Measurements from ENCODE around the gene HOXB5.

HOXB5 gene

GRCh38 chr17:48641541-48642058 is 48.0 kb upstream of the HOXB5 start:
- Histone ChIP-seq H3K79me1 (ENCODE audit: low read depth, low read length) (no peaks in the 10 kb centered on the region), H2AFZ (ENCODE audit: low read length) (no peak overlapping the region), H3K9me3 (replicated peaks in 1 of 2; ENCODE audit: control insufficient read depth in 2 of 2, insufficient read depth in 1 of 2, low read depth in 1 of 2, low read length in 2 of 2) (peaks cover 2 to 3% of the 10 kb centered on the region in 2 donors), H2BK5ac (ENCODE audit: low read length) (no peak overlapping the region), H4K8ac (ENCODE audit: low read depth, low read length) (no peak overlapping the region), H2AK5ac (ENCODE audit: low read depth, low read length) (no peak overlapping the region), H2BK120ac (ENCODE audit: low read depth, low read length) (no peak overlapping the region), H3K27ac (replicated peaks; ENCODE audit: low read length) (no peak overlapping the region), H3K14ac (ENCODE audit: low read length) (no peak overlapping the region), H3K4me2 (ENCODE audit: insufficient read depth, low read length, poor library complexity, severe bottlenecking) (no peak overlapping the region), H3K4me3 (ENCODE audit: low read length in 2 of 2) (no peak overlapping the region), H3K9ac (ENCODE audit: low read depth, low read length, poor library complexity) (no peak overlapping the region), H3K4me1 (ENCODE audit: control insufficient read depth in 2 of 2, insufficient read depth in 1 of 2, low read depth in 1 of 2, low read length in 2 of 2) (no peaks in the 10 kb centered on the region), H3K36me3 (replicated peaks in 1 of 2; ENCODE audit: control insufficient read depth in 2 of 2, insufficient read depth in 2 of 2, low read length in 2 of 2) (no peaks in the 10 kb centered on the region), H2BK12ac (ENCODE audit: low read length) (no peak overlapping the region), H3K18ac (ENCODE audit: low read length) (no peak overlapping the region), H3K23ac (ENCODE audit: low read depth, low read length, poor library complexity) (no peak overlapping the region), H3K4ac (ENCODE audit: low read length) (no peak overlapping the region), H2BK15ac (ENCODE audit: low read length) (no peak overlapping the region), H3K27me3 (ENCODE audit: control insufficient read depth in 3 of 3, insufficient read depth in 3 of 3, low read depth in 1 of 3, low read length in 3 of 3) (peaks cover 57 to 100% (median 100%) of the 10 kb centered on the region in 3 experiments), H4K91ac (ENCODE audit: low read depth, low read length, poor library complexity) (no peak overlapping the region)
- no peak for DNase-seq (ENCODE audit: low spot score)
- WGBS, 2 donors (ENCODE audit: extremely low coverage in 2 of 2, insufficient read length in 2 of 2, insufficient replicate concordance in 1 of 2), result no CpG with 5 or more reads among the region's 29 CpGs

- WGBS, 2 donors (ENCODE audit: extremely low coverage in 2 of 2, insufficient read length in 2 of 2, insufficient replicate concordance in 1 of 2), result no CpG with 5 or more reads among the region's 1 CpG
- peaks cover 2 to 3% of the 10 kb centered on the region in 2 donors for H3K9me3 ChIP-seq (replicated peaks in 1 of 2; ENCODE audit: control insufficient read depth in 2 of 2, insufficient read depth in 1 of 2, low read depth in 1 of 2, low read length in 2 of 2)
- DNase-seq (ENCODE audit: low spot score), result no peak
Observed at GRCh38 chr17:48640858-48641180, 47.2 kb upstream of the HOXB5 start.

GRCh38 chr17:48639982-48640857 is 46.6 kb upstream of the HOXB5 start:
- Histone ChIP-seq H3K27ac (replicated peaks; ENCODE audit: low read length) (no peak overlapping the region), H4K91ac (ENCODE audit: low read depth, low read length, poor library complexity) (no peak overlapping the region), H3K4me2 (ENCODE audit: insufficient read depth, low read length, poor library complexity, severe bottlenecking) (no peak overlapping the region), H3K18ac (ENCODE audit: low read length) (no peak overlapping the region), H3K9ac (ENCODE audit: low read depth, low read length, poor library complexity) (no peak overlapping the region), H2BK12ac (ENCODE audit: low read length) (no peak overlapping the region), H3K9me3 (replicated peaks in 1 of 2; ENCODE audit: control insufficient read depth in 2 of 2, insufficient read depth in 1 of 2, low read depth in 1 of 2, low read length in 2 of 2) (peaks cover 2 to 3% of the 10 kb centered on the region in 2 donors), H3K79me1 (ENCODE audit: low read depth, low read length) (no peaks in the 10 kb centered on the region), H2BK15ac (ENCODE audit: low read length) (no peak overlapping the region), H3K14ac (ENCODE audit: low read length) (no peak overlapping the region), H2BK120ac (ENCODE audit: low read depth, low read length) (no peak overlapping the region), H3K23ac (ENCODE audit: low read depth, low read length, poor library complexity) (no peak overlapping the region), H3K36me3 (replicated peaks in 1 of 2; ENCODE audit: control insufficient read depth in 2 of 2, insufficient read depth in 2 of 2, low read length in 2 of 2) (no peaks in the 10 kb centered on the region), H4K8ac (ENCODE audit: low read depth, low read length) (no peak overlapping the region), H3K4me3 (ENCODE audit: low read length in 2 of 2) (no peak overlapping the region), H3K27me3 (ENCODE audit: control insufficient read depth in 3 of 3, insufficient read depth in 3 of 3, low read depth in 1 of 3, low read length in 3 of 3) (peaks cover 53 to 100% (median 98%) of the 10 kb centered on the region in 3 experiments), H2AFZ (ENCODE audit: low read length) (no peak overlapping the region), H3K4ac (ENCODE audit: low read length) (no peak overlapping the region), H3K4me1 (ENCODE audit: control insufficient read depth in 2 of 2, insufficient read depth in 1 of 2, low read depth in 1 of 2, low read length in 2 of 2) (no peaks in the 10 kb centered on the region), H2BK5ac (ENCODE audit: low read length) (no peak overlapping the region), H2AK5ac (ENCODE audit: low read depth, low read length) (no peak overlapping the region)
- DNase-seq (ENCODE audit: low spot score), result no peak
- no CpG with 5 or more reads among the region's 6 CpGs for WGBS, 2 donors (ENCODE audit: extremely low coverage in 2 of 2, insufficient read length in 2 of 2, insufficient replicate concordance in 1 of 2)

More at GRCh38 chr17:48640858-48641180, 47.2 kb upstream of the HOXB5 start:
- H3K36me3 ChIP-seq (replicated peaks in 1 of 2; ENCODE audit: control insufficient read depth in 2 of 2, insufficient read depth in 2 of 2, low read length in 2 of 2), result no peaks in the 10 kb centered on the region
- no peak overlapping the region for H3K9ac ChIP-seq (ENCODE audit: low read depth, low read length, poor library complexity)
- no peak overlapping the region for H3K14ac ChIP-seq (ENCODE audit: low read length)
- H2BK12ac ChIP-seq (ENCODE audit: low read length), result no peak overlapping the region
- H2BK5ac ChIP-seq (ENCODE audit: low read length), result no peak overlapping the region
- H2BK15ac ChIP-seq (ENCODE audit: low read length), result no peak overlapping the region
- H3K4ac ChIP-seq (ENCODE audit: low read length), result no peak overlapping the region
- no peak overlapping the region for H3K23ac ChIP-seq (ENCODE audit: low read depth, low read length, poor library complexity)
- H3K27me3 ChIP-seq (ENCODE audit: control insufficient read depth in 3 of 3, insufficient read depth in 3 of 3, low read depth in 1 of 3, low read length in 3 of 3), result peaks cover 53 to 100% (median 98%) of the 10 kb centered on the region in 3 experiments
- H3K18ac ChIP-seq (ENCODE audit: low read length), result no peak overlapping the region
- H3K27ac ChIP-seq (replicated peaks; ENCODE audit: low read length), result no peak overlapping the region
- no peak overlapping the region for H3K4me2 ChIP-seq (ENCODE audit: insufficient read depth, low read length, poor library complexity, severe bottlenecking)
- no peak overlapping the region for H3K4me3 ChIP-seq (ENCODE audit: low read length in 2 of 2)
- no peaks in the 10 kb centered on the region for H3K79me1 ChIP-seq (ENCODE audit: low read depth, low read length)
- H2BK120ac ChIP-seq (ENCODE audit: low read depth, low read length), result no peak overlapping the region
- no peak overlapping the region for H2AK5ac ChIP-seq (ENCODE audit: low read depth, low read length)
- H3K4me1 ChIP-seq (ENCODE audit: control insufficient read depth in 2 of 2, insufficient read depth in 1 of 2, low read depth in 1 of 2, low read length in 2 of 2), result no peaks in the 10 kb centered on the region
- no peak overlapping the region for H4K8ac ChIP-seq (ENCODE audit: low read depth, low read length)
- no peak overlapping the region for H4K91ac ChIP-seq (ENCODE audit: low read depth, low read length, poor library complexity)
- no peak overlapping the region for H2AFZ ChIP-seq (ENCODE audit: low read length)

- Histone ChIP-seq H2AK5ac (ENCODE audit: low read depth, low read length) (no peak overlapping the region), H3K9ac (ENCODE audit: low read depth, low read length, poor library complexity) (no peak overlapping the region), H2AFZ (ENCODE audit: low read length) (no peak overlapping the region), H2BK12ac (ENCODE audit: low read length) (no peak overlapping the region), H4K91ac (ENCODE audit: low read depth, low read length, poor library complexity) (no peak overlapping the region), H2BK120ac (ENCODE audit: low read depth, low read length) (no peak overlapping the region), H3K36me3 (replicated peaks in 1 of 2; ENCODE audit: control insufficient read depth in 2 of 2, insufficient read depth in 2 of 2, low read length in 2 of 2) (no peaks in the 10 kb centered on the region), H3K4ac (ENCODE audit: low read length) (no peak overlapping the region), H3K4me1 (ENCODE audit: control insufficient read depth in 2 of 2, insufficient read depth in 1 of 2, low read depth in 1 of 2, low read length in 2 of 2) (no peaks in the 10 kb centered on the region), H3K79me1 (ENCODE audit: low read depth, low read length) (no peaks in the 10 kb centered on the region), H3K27ac (replicated peaks; ENCODE audit: low read length) (no peak overlapping the region), H3K4me3 (ENCODE audit: low read length in 2 of 2) (no peak overlapping the region), H3K27me3 (ENCODE audit: control insufficient read depth in 3 of 3, insufficient read depth in 3 of 3, low read depth in 1 of 3, low read length in 3 of 3) (peaks cover 56 to 100% (median 98%) of the 10 kb centered on the region in 3 experiments), H3K18ac (ENCODE audit: low read length) (no peak overlapping the region), H3K23ac (ENCODE audit: low read depth, low read length, poor library complexity) (no peak overlapping the region), H4K8ac (ENCODE audit: low read depth, low read length) (no peak overlapping the region), H3K4me2 (ENCODE audit: insufficient read depth, low read length, poor library complexity, severe bottlenecking) (no peak overlapping the region), H3K14ac (ENCODE audit: low read length) (no peak overlapping the region), H2BK5ac (ENCODE audit: low read length) (no peak overlapping the region), H3K9me3 (replicated peaks in 1 of 2; ENCODE audit: control insufficient read depth in 2 of 2, insufficient read depth in 1 of 2, low read depth in 1 of 2, low read length in 2 of 2) (peaks cover 2 to 3% of the 10 kb centered on the region in 2 donors), H2BK15ac (ENCODE audit: low read length) (no peak overlapping the region)
- DNase-seq (ENCODE audit: low spot score), result no peak
- no CpG with 5 or more reads among the region's 5 CpGs for WGBS, 2 donors (ENCODE audit: extremely low coverage in 2 of 2, insufficient read length in 2 of 2, insufficient replicate concordance in 1 of 2)
Observed at GRCh38 chr17:48639136-48639535, 45.6 kb upstream of the HOXB5 start.

All from neuronal stem cell (in vitro differentiated cells).